Epithelial cell of esophagus (primary cell): ENCODE results near the gene GBA2.

ENCODE experiments used
- DNase-seq: peaks from one replicate; pipeline ENCODE4 v3.0.0; 2010; ENCODE audit warnings: low read depth
- H3K4me3 ChIP-seq: 2 replicates; pipeline ENCODE4 v1.5.1; 2011; ENCODE audit warnings: mild to moderate bottlenecking, low read length, control low read depth
- TF ChIP-seq, protein P1 (sequence below): IDR thresholded peaks from 2 replicates; pipeline ENCODE4 v1.5.1; 2011; ENCODE audit warnings: low read depth, mild to moderate bottlenecking, low read length, control low read depth, inconsistent platforms; ENCODE audit not compliant: insufficient read depth; ENCODE audit errors: missing control alignments

Gene GBA2

DNA sequence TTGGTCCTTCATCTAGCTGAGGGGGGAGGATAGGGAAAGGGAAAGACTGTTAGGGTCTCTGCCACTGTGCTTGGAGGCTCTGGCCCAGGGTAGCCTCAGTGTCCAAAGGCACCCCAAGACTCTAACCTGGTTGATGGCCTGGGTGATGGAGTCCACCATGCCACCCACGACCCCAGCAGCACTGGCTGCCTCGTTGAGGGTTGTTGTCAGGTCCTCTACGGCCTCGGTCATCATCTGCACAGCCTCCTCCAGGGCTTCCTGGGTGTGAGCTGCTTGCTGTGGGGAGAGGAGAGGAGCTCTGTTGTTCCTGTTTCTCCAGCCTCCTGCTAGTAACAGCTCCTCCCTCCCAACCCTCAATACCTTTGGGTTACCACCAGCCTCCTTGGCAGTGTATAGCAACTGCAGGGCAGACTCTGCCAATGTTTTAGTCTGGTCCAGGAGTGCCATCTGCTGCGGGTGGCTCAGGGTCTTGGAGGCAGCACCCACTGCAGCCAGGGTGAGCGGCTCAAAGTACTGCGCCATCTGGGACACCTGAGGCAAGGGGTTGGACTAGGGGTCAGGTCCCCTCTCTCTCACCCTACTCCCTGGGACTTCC, 43.1 kb downstream of the GBA2 start:
- TF ChIP-seq, protein P1, sequence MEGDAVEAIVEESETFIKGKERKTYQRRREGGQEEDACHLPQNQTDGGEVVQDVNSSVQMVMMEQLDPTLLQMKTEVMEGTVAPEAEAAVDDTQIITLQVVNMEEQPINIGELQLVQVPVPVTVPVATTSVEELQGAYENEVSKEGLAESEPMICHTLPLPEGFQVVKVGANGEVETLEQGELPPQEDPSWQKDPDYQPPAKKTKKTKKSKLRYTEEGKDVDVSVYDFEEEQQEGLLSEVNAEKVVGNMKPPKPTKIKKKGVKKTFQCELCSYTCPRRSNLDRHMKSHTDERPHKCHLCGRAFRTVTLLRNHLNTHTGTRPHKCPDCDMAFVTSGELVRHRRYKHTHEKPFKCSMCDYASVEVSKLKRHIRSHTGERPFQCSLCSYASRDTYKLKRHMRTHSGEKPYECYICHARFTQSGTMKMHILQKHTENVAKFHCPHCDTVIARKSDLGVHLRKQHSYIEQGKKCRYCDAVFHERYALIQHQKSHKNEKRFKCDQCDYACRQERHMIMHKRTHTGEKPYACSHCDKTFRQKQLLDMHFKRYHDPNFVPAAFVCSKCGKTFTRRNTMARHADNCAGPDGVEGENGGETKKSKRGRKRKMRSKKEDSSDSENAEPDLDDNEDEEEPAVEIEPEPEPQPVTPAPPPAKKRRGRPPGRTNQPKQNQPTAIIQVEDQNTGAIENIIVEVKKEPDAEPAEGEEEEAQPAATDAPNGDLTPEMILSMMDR, result no peak
- H3K4me3 ChIP-seq, result no peak overlapping the region
- DNase-seq, result no peak

DNA sequence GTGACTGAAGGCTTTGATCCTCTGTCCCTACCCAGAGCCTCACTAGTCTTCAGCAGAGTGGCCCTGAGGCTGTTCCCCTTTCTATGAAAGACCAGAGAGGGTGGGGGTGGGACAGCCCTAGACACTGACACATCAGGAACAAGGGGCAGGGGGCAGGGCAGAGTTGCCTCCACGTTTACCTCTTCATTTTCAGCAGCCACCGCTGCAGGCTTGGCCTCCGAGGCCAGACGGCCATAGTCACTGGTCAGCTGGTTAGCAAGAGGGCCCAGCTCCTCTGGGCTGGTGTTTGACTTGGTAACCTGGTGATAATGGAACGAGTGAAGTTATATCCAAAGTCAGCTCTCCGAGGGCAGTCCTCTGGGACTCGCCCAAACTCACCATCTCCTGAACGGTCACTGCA, 43.7 kb downstream of the GBA2 start:
- H3K4me3 ChIP-seq, result no peak overlapping the region
- TF ChIP-seq, protein P1, result no peak
- no peak for DNase-seq

DNA sequence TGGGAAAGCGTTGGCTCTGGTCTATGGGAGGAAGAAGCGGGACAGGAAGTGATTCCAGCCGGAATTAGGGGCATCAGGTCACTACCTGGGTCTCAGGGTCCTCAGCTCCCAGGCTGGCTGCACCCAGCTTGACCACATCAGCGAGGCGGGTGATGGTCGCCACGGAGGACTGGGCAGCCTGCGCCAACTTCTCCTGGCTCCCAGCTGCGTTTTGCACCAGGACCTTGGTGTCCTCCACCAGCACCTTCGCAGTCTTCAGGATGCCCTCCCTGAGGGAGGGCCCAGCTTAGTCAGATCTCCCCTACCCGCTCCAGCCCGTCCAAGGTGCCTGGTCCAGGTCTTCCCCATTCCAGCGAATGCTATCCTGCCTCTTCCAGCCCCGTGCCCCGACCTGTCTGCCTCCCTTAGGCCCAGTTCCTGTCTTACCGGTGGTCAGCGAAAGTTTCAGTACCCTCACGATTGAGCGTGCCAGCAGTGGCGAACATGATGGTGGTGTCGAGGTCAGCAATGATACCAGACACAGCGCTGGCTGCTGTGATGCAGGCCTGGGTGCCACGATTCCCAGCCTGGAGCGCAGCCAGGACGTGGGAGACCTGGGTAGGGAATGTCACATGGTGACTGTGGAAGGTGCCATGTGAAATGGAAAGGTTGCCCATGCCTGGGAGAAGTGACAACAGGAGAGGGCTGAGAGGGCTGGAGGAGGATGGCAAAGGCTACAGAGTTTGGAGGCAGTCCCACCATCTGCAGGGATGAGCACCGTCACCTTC, 44.9 kb downstream of the GBA2 start:
- TF ChIP-seq, protein P1, result no peak
- H3K4me3 ChIP-seq, result no peak overlapping the region
- no peak for DNase-seq

DNA sequence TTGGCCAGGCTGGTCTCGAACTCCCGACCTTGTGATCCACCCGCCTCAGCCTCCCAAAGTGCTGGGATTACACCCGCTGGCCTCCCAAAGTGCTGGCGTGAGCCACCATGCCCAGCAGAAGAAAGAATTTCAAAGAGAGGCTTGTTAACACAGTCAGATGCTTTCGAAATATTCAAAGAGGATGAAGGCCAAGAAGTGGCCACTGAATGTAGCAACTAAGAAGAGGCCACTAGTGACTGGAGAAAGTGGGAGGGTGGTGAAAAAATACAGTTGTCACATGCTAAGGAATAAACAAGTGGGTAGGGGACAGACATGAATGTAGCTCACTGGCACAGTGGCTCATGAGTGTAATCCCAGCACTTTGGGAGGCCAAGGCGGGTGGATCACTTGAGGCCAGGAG, 46.3 kb downstream of the GBA2 start:
- no peak overlapping the region for H3K4me3 ChIP-seq
- TF ChIP-seq, protein P1, result no peak
- no peak for DNase-seq

DNA sequence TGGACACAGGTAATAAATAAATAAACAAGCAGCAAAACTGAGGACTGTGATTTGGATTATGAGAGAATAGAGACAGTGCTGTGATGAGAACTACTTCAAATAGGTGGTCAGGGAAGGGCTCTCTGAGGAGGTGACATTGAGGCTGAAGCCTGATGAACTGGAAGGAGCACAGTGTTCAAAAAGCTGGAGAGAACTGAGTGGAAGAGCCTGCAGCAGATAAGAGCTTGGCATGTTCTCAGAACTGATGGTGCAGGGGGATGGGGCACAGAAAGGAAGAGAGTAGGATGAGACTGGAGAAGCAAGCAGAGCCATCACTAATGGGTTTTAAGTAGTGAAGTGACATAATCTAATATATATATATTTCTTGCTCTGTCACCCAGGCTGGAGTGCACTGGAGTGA, 48.1 kb downstream of the GBA2 start:
- no peak for DNase-seq
- no peak overlapping the region for H3K4me3 ChIP-seq
- TF ChIP-seq, protein P1, result no peak

DNA sequence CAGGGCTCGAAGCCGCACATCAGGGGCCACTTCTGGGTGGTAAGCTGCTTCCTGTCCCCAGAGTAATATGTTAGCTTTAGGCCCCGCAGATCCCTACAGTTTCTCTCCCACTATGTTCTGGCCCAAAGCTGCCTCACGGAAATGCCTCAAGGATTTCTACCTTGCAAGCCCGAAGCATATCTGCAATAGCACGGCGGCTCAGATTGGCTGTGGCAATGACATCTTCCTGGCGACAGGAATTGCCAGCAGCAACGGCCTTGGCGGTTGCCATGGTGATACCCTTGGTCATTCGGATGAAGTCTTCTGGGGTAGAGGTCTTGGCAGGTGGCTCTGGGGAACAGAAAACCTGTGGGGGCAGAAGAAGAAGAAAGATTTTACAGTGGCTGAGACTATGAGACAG, 49.0 kb downstream of the GBA2 start:
- DNase-seq, result no peak
- TF ChIP-seq, protein P1, result no peak
- H3K4me3 ChIP-seq, result no peak overlapping the region

DNA sequence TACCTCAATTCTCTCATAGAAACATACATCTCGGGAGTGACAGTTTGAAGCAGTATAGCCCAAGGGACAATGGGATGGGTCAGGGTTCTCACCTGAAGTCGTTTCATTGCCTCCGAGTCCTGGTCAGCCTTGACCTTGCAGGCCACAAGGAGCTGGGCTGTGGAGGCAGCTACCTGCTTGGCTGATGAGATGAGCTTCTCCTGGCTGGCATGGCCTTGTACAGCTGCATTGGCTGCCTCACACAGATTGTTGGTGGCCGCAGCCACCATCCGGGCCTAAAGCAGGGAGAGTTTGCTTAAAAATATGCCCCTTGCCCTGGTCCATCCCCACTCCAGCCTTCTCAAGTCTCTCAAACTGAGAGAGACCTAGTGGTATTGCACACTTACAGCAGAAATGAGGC, 50.8 kb downstream of the GBA2 start:
- DNase-seq, result no peak
- no peak overlapping the region for H3K4me3 ChIP-seq
- TF ChIP-seq, protein P1, result no peak
